Keratinocyte (primary cell): Measurements from ENCODE around the gene SCFD1. TPM values are rescaled to one million over a fixed set of nuclear protein-coding genes. Genes with fewer than 3 reads are reported as not detected.
A peak's percentile ranks its signal among the peaks of the same experiment; 100 is the strongest.
"Not testable (repeated sequence)": the region's sequence is repeated elsewhere in the genome, so short reads cannot be mapped to it uniquely, and the experiment has no call there.

Experiments
- DNase-seq: peaks from one replicate; pipeline ENCODE4 v3.0.0-alpha.2; 2011; ENCODE audit warnings: low read depth, missing footprints, low spot score
- FAIRE-seq: peaks from 2 replicates; lab custom pipeline; 2011; peaks lifted over from hg19 to GRCh38; lab: Jason Lieb, UNC
- H2AFZ ChIP-seq: 2 replicates; pipeline ENCODE4 v1.6.0; 2012; ENCODE audit warnings: low read length, control low read depth, inconsistent platforms; ENCODE audit not compliant: control insufficient read depth
- H3K27ac ChIP-seq: 2 replicates; pipeline ENCODE4 v1.5.1; 2011; ENCODE audit warnings: low read length; ENCODE audit not compliant: control insufficient read depth, insufficient read depth
- H3K27me3 ChIP-seq: 3 replicates; pipeline ENCODE4 v1.6.0; 2011; ENCODE audit warnings: low read length; ENCODE audit not compliant: control insufficient read depth, insufficient read depth; ENCODE audit errors: extremely low read depth
- H3K36me3 ChIP-seq, 2 experiments: 2 replicates in 1 of 2; 3 replicates in 1 of 2; pipeline ENCODE4 v1.5.1; 2011; ENCODE audit warnings: low read length in 2 of 2, mild to moderate bottlenecking in 1 of 2; ENCODE audit not compliant: control insufficient read depth in 2 of 2, insufficient read depth in 2 of 2; ENCODE audit errors: extremely low read depth in 1 of 2
- H3K4me1 ChIP-seq: 3 replicates; pipeline ENCODE4 v1.5.1; 2011; ENCODE audit warnings: low read length; ENCODE audit not compliant: control insufficient read depth, insufficient read depth; ENCODE audit errors: extremely low read depth
- H3K4me2 ChIP-seq: 3 replicates; pipeline ENCODE4 v1.6.0; 2011; ENCODE audit warnings: low read depth, low read length; ENCODE audit not compliant: control insufficient read depth, insufficient read depth; ENCODE audit errors: extremely low read depth
- H3K4me3 ChIP-seq, 3 experiments: fragments of 200-600 bp in 1 of 3; sonication (generic) in 1 of 3; 2 replicates in 2 of 3; 3 replicates in 1 of 3; pipeline ENCODE4 v1.5.1; 2011 to 2016; ENCODE audit warnings: low read length in 3 of 3, mild to moderate bottlenecking in 3 of 3, control low read depth in 2 of 3, inconsistent platforms in 1 of 3, low read depth in 1 of 3, mixed read lengths in 1 of 3, mixed run types in 1 of 3, moderate library complexity in 1 of 3; ENCODE audit not compliant: control insufficient read depth in 2 of 3, insufficient read depth in 2 of 3; ENCODE audit errors: extremely low read depth in 1 of 3
- H3K79me2 ChIP-seq: 2 replicates; pipeline ENCODE4 v1.6.0; 2012; ENCODE audit warnings: low read length; ENCODE audit not compliant: control insufficient read depth, insufficient read depth
- H3K9ac ChIP-seq: 3 replicates; pipeline ENCODE4 v1.6.0; 2011; ENCODE audit warnings: low read length; ENCODE audit not compliant: control insufficient read depth, insufficient read depth; ENCODE audit errors: extremely low read depth
- H3K9me1 ChIP-seq: 3 replicates; pipeline ENCODE4 v1.6.0; 2011; ENCODE audit warnings: low read length; ENCODE audit not compliant: control insufficient read depth, insufficient read depth; ENCODE audit errors: extremely low read depth
- H3K9me3 ChIP-seq: 2 replicates; pipeline ENCODE4 v1.5.1; 2012; ENCODE audit warnings: low read depth, low read length; ENCODE audit not compliant: control insufficient read depth
- H4K20me1 ChIP-seq: 3 replicates; pipeline ENCODE4 v1.6.0; 2011; ENCODE audit warnings: low read length; ENCODE audit not compliant: control insufficient read depth, insufficient read depth; ENCODE audit errors: extremely low read depth
- CTCF ChIP-seq, 3 experiments: IDR thresholded peaks in 1 of 3; conservative IDR thresholded peaks in 1 of 3; optimal IDR thresholded peaks in 1 of 3; 2 replicates in 2 of 3; 3 replicates in 1 of 3; pipeline versions ENCODE3 to v1.5.1; 2011; ENCODE audit warnings: low read length in 3 of 3, mild to moderate bottlenecking in 3 of 3, moderate library complexity in 2 of 3, control low read depth in 1 of 3, inconsistent platforms in 1 of 3; ENCODE audit not compliant: insufficient read depth in 2 of 3; ENCODE audit errors: extremely low read depth in 1 of 3
- EZH2 ChIP-seq: IDR thresholded peaks from one replicate; pipeline ENCODE4 v1.6.1; 2012; ENCODE audit warnings: inconsistent platforms, mild to moderate bottlenecking, low read length, moderate library complexity
- dilution Hi-C: fragments of 300-500 bp; cut with MboI; formaldehyde crosslinking; loops from one replicate; pipeline ENCODE4 v1.7.0; 2020; ENCODE audit warnings: low sequenced_read_pairs; ENCODE audit not compliant: extremely low pct_ligation_motif_present
- polyA plus RNA-seq, 5 experiments: library from polyadenylated mRNA; depleted of rRNA in 3 of 5; stranded (reverse) in 3 of 5; stranded (forward) in 1 of 5; unstranded in 1 of 5; fragments of >200 nt; gene quantifications; 1 replicate in 1 of 5; 2 replicates in 3 of 5; 3 replicates in 1 of 5; pipeline versions ENCODE4 v1.2.1 to v1.2.3, GENCODE V29; 2011 to 2012; ENCODE audit warnings: missing spikeins in 2 of 5, low read depth in 1 of 5, low replicate concordance in 1 of 5

The SCFD1 gene
- polyA plus RNA-seq, 1 donor (not counting 4 experiments of a cell fraction or from before 2014, with no cell fraction given) = 100 TPM

GRCh38 chr14:30624132-30624423 lies 2.0 kb downstream of the SCFD1 start:
- no peak overlapping the region for H3K9ac ChIP-seq
- no peak overlapping the region for H3K27ac ChIP-seq
- FAIRE-seq (no peak), DNase-seq (no peak)
- H4K20me1 ChIP-seq = no peaks in the 10 kb centered on the region
- peaks cover 20% of the 10 kb centered on the region for H3K4me1 ChIP-seq
- no peaks in the 10 kb centered on the region for H3K36me3 ChIP-seq
- dilution Hi-C loops = no loop called here
- H3K9me3 ChIP-seq = no peaks in the 10 kb centered on the region
- peaks cover 61% of the 10 kb centered on the region for H3K79me2 ChIP-seq
- no peak overlapping the region for H3K4me3 ChIP-seq
- H2AFZ ChIP-seq = no peak overlapping the region
- H3K9me1 ChIP-seq = no peaks in the 10 kb centered on the region
- TF ChIP-seq EZH2 (no peak), CTCF (optimal IDR thresholded peaks at IDR 0.05 in 1 of 3, IDR thresholded peaks at IDR 0.05 in 1 of 3, conservative IDR thresholded peaks at IDR 0.05 in 1 of 3; ENCODE audit: extremely low read depth in 1 of 3, insufficient read depth in 2 of 3, low read length in 3 of 3) (no peak)
- no peaks in the 10 kb centered on the region for H3K27me3 ChIP-seq
- H3K4me2 ChIP-seq = peak overlapping the region; percentile 95

- dilution Hi-C loops = no loop called here
- no peak overlapping the region for H2AFZ ChIP-seq
- H3K27me3 ChIP-seq = no peaks in the 10 kb centered on the region
- H3K9me1 ChIP-seq = no peaks in the 10 kb centered on the region
- H3K9ac ChIP-seq = no peak overlapping the region
- DNase-seq (no peak), FAIRE-seq (no peak)
- no peaks in the 10 kb centered on the region for H4K20me1 ChIP-seq
- no peak for TF ChIP-seq EZH2
- no peak for TF ChIP-seq CTCF (optimal IDR thresholded peaks at IDR 0.05 in 1 of 3, IDR thresholded peaks at IDR 0.05 in 1 of 3, conservative IDR thresholded peaks at IDR 0.05 in 1 of 3; ENCODE audit: extremely low read depth in 1 of 3, insufficient read depth in 2 of 3, low read length in 3 of 3)
- no peaks in the 10 kb centered on the region for H3K9me3 ChIP-seq
- no peak overlapping the region for H3K4me2 ChIP-seq
- H3K79me2 ChIP-seq = peaks cover 61% of the 10 kb centered on the region
- no peaks in the 10 kb centered on the region for H3K36me3 ChIP-seq
- no peak overlapping the region for H3K4me3 ChIP-seq
- no peak overlapping the region for H3K27ac ChIP-seq
- peaks cover 22% of the 10 kb centered on the region for H3K4me1 ChIP-seq
These were observed 3.4 kb downstream of the SCFD1 start for GRCh38 chr14:30625533-30625932.

- FAIRE-seq, DNase-seq, H2AFZ ChIP-seq, dilution Hi-C loops, H3K9ac ChIP-seq, H4K20me1 ChIP-seq, H3K4me3 ChIP-seq, H3K27me3 ChIP-seq, H3K9me3 ChIP-seq, H3K9me1 ChIP-seq, H3K27ac ChIP-seq: not testable (repeated sequence)
- peak overlapping the region; percentile 38 for H3K4me2 ChIP-seq
- H3K4me1 ChIP-seq = peaks cover 13% of the 10 kb centered on the region
- peaks cover 48% of the 10 kb centered on the region for H3K79me2 ChIP-seq
- peaks cover 7 to 12% of the 10 kb centered on the region in 2 experiments for H3K36me3 ChIP-seq
These were observed 7.3 kb downstream of the SCFD1 start for GRCh38 chr14:30629432-30629831.
